Ishikawa (cell line): ENCODE results near the gene FAM120A.

Source experiments
- CEBPB ChIP-seq: IDR thresholded peaks from 2 replicates; pipeline ENCODE4 v1.6.1; 2012
- CREB1 ChIP-seq: IDR thresholded peaks from 2 replicates; pipeline ENCODE4 v1.6.1; 2012; ENCODE audit warnings: low read depth
- EGR1 ChIP-seq: IDR thresholded peaks from 2 replicates; pipeline ENCODE4 v1.6.1; 2012
- EP300 ChIP-seq: IDR thresholded peaks from 2 replicates; pipeline ENCODE4 v1.6.1; 2012; ENCODE audit warnings: borderline replicate concordance
- FOXM1 ChIP-seq: IDR thresholded peaks from 2 replicates; pipeline ENCODE4 v1.6.1; 2012; ENCODE audit warnings: low read depth, borderline replicate concordance
- MAX ChIP-seq: IDR thresholded peaks from 2 replicates; pipeline ENCODE4 v1.6.1; 2012
- RAD21 ChIP-seq: IDR thresholded peaks from 2 replicates; pipeline ENCODE4 v1.6.1; 2012; ENCODE audit warnings: low read depth
- REST ChIP-seq: IDR thresholded peaks from 2 replicates; pipeline ENCODE4 v1.6.1; 2012; ENCODE audit warnings: low read depth, mild to moderate bottlenecking
- TAF1 ChIP-seq: IDR thresholded peaks from 2 replicates; pipeline ENCODE4 v1.6.1; 2012; ENCODE audit warnings: low read depth, mild to moderate bottlenecking
- TEAD4 ChIP-seq: IDR thresholded peaks from 2 replicates; pipeline ENCODE4 v1.6.1; 2012
- USF1 ChIP-seq: IDR thresholded peaks from 2 replicates; pipeline ENCODE4 v1.6.1; 2012
- YY1 ChIP-seq: IDR thresholded peaks from 2 replicates; pipeline ENCODE4 v1.6.1; 2012; ENCODE audit warnings: low read depth
- ZBTB7A ChIP-seq: IDR thresholded peaks from 2 replicates; pipeline ENCODE4 v1.6.1; 2012; ENCODE audit warnings: low read depth

GRCh38 chr9:93477397-93477796, 25.9 kb downstream of the FAM120A start:
- TF ChIP-seq YY1 = no peak
- TF ChIP-seq USF1 = no peak
- no peak for TF ChIP-seq TAF1
- no peak for TF ChIP-seq CEBPB
- TF ChIP-seq FOXM1 = no peak
- TF ChIP-seq MAX = no peak
- no peak for TF ChIP-seq EP300
- no peak for TF ChIP-seq ZBTB7A
- TF ChIP-seq REST = no peak
- no peak for TF ChIP-seq RAD21
- TF ChIP-seq EGR1 = no peak
- no peak for TF ChIP-seq CREB1
- no peak for TF ChIP-seq TEAD4
